Activated CD8-positive, alpha-beta T cell treated with anti-CD3 and anti-CD28 coated beads, Interleukin-2, amount 10 ng/mL, durations not matched to agents 7 days and 5 days (primary cell): Measurements from ENCODE around the gene RBMS3. TPM values are rescaled to one million over a fixed set of nuclear protein-coding genes. Genes with fewer than 3 reads are reported as not detected.
"Not testable (repeated sequence)": the region's sequence is repeated elsewhere in the genome, so short reads cannot be mapped to it uniquely, and the experiment has no call there.

Experiments used
- ATAC-seq: fragments of 150-1000 bp; cut with Tn5 transposase; one replicate; pipeline ENCODE4 v1.10.0; 2021; ENCODE audit warnings: moderate library complexity
- CTCF ChIA-PET: fragments of 350-600 bp; sonication (Branson Sonifier 250); formaldehyde crosslinking; loops from one replicate; lab custom pipeline; 2021; ENCODE audit warnings: antibody characterized with exemption; lab: Charles Lee
- POLR2A ChIA-PET: fragments of 350-600 bp; sonication (Branson Sonifier 250); formaldehyde crosslinking; loops from one replicate; lab custom pipeline; 2021; ENCODE audit warnings: antibody characterized with exemption; lab: Charles Lee
- DNase-seq: peaks from one replicate; pipeline ENCODE4 v3.0.0-alpha.2; 2020
- H3K27ac Mint-ChIP-seq: one replicate; pipeline ENCODE4 v1.8.0; 2021; ENCODE audit warnings: mild to moderate bottlenecking, mixed read lengths
- H3K27me3 Mint-ChIP-seq: one replicate; pipeline ENCODE4 v1.8.0; 2021; ENCODE audit warnings: low read depth, mixed read lengths
- H3K36me3 Mint-ChIP-seq: one replicate; pipeline ENCODE4 v1.8.0; 2021; ENCODE audit warnings: low read depth, mixed read lengths
- H3K4me1 Mint-ChIP-seq: one replicate; pipeline ENCODE4 v1.8.0; 2021; ENCODE audit warnings: low read depth, mixed read lengths
- H3K4me3 Mint-ChIP-seq: one replicate; pipeline ENCODE4 v1.8.0; 2021; ENCODE audit warnings: mild to moderate bottlenecking, mixed read lengths
- H3K9me3 Mint-ChIP-seq: one replicate; pipeline ENCODE4 v1.8.0; 2022; ENCODE audit warnings: mixed read lengths; ENCODE audit not compliant: insufficient read depth
- total RNA-seq, 2 experiments: library from RNA; stranded (reverse); gene quantifications; one replicate each; pipeline ENCODE4 v1.2.3, GENCODE V29; 2021

The RBMS3 gene
- under 1 TPM; 0.11 to 0.29 TPM for total RNA-seq

GRCh38 chr3:29280404-29281093 lies at the start of gene RBMS3:
TSS of gene RBMS3 (plus strand) at chr3:29281071.
- H3K4me3 Mint-ChIP-seq, result peak within 1 kb of the TSS; percentile 75
- POLR2A ChIA-PET, result interaction anchor here (0.6 to 1.4 kb wide), 2 partner anchors 12 to 1135 kb away, joined by 3 read pairs; no protein-coding TSS in a partner anchor
- peak within 1 kb of the TSS; percentile 30 for H3K27ac Mint-ChIP-seq
- peaks cover 24% of the 10 kb centered on the region for H3K4me1 Mint-ChIP-seq
- no peaks in the 10 kb centered on the region for H3K36me3 Mint-ChIP-seq
- ATAC-seq (peak; percentile 60), DNase-seq (peak; percentile 37)
- CTCF ChIA-PET, result no interaction called here
- H3K9me3 Mint-ChIP-seq, result no peaks in the 10 kb centered on the region
- peaks cover 8% of the 10 kb centered on the region for H3K27me3 Mint-ChIP-seq

GRCh38 chr3:29233126-29233525 lies 47.7 kb upstream of the RBMS3 start:
- ATAC-seq, H3K4me3 Mint-ChIP-seq, H3K9me3 Mint-ChIP-seq, H3K36me3 Mint-ChIP-seq, POLR2A ChIA-PET, H3K4me1 Mint-ChIP-seq, DNase-seq, H3K27ac Mint-ChIP-seq, CTCF ChIA-PET, H3K27me3 Mint-ChIP-seq: not testable (repeated sequence)

- Mint-ChIP-seq H3K4me3 (no peak overlapping the region), H3K27ac (no peak overlapping the region), H3K4me1 (no peaks in the 10 kb centered on the region), H3K36me3 (no peaks in the 10 kb centered on the region), H3K9me3 (no peaks in the 10 kb centered on the region), H3K27me3 (no peaks in the 10 kb centered on the region)
- CTCF ChIA-PET, result interaction anchor here (0.9 to 1.0 kb wide), 2 partner anchors 8 to 62 kb away, joined by 3 read pairs; no protein-coding TSS in a partner anchor
- ATAC-seq, result no peak
- DNase-seq, result no peak
- POLR2A ChIA-PET, result no interaction called here
Measured at GRCh38 chr3:29236146-29236840, 44.6 kb upstream of the RBMS3 start.

DNA sequence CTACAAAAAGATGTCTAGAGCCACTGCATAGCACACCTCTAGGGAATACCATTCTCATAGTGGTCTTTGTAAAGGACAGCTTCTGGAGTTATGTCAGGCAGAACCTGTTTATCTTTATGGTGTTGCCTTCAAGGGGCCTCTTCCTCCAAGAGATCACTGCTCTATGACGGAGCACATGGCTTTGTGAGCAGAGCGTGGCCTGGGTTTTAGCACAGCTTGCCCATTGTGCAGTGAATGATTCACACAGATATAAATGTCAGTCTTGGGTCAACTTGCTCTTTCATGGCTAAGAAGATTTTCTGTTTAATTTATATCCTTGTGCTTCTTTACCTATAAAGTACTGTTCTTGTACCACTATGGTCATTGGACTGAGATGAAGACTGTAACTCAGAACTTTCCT lies 41.5 kb upstream of the RBMS3 start:
- DNase-seq (no peak), ATAC-seq (no peak)
- no peak overlapping the region for H3K27ac Mint-ChIP-seq
- POLR2A ChIA-PET, result no interaction called here
- no peaks in the 10 kb centered on the region for H3K9me3 Mint-ChIP-seq
- CTCF ChIA-PET, result no interaction called here
- no peaks in the 10 kb centered on the region for H3K36me3 Mint-ChIP-seq
- no peak overlapping the region for H3K4me3 Mint-ChIP-seq
- no peaks in the 10 kb centered on the region for H3K4me1 Mint-ChIP-seq
- no peaks in the 10 kb centered on the region for H3K27me3 Mint-ChIP-seq

GRCh38 chr3:29240248-29240647 lies 40.6 kb upstream of the RBMS3 start:
- no peaks in the 10 kb centered on the region for H3K4me1 Mint-ChIP-seq
- ATAC-seq, result no peak

DNA sequence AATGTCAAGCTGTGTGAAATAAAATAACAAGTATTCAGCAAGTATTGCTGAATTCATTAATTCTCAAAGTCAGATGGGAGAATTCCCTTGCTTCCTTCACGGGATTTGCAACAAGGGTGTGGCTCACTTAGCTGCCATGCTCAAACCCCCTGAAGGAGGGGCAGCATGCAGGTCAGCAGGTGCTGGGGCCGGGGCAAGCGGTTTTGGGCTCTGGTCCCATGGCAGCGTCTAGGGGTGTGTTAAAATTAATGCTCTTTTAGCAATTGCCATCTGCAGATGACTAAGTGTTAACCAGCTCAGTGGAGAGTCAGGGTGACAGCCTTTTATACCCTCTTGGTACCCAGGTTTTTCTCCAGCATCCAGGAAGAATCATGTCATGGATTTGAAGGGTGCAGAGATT lies 40.0 kb upstream of the RBMS3 start:
- H3K27ac Mint-ChIP-seq, result no peak overlapping the region
- H3K9me3 Mint-ChIP-seq, result no peaks in the 10 kb centered on the region
- H3K4me1 Mint-ChIP-seq, result no peaks in the 10 kb centered on the region
- no peak for DNase-seq
- no peak overlapping the region for H3K4me3 Mint-ChIP-seq
- no peaks in the 10 kb centered on the region for H3K36me3 Mint-ChIP-seq
- H3K27me3 Mint-ChIP-seq, result no peaks in the 10 kb centered on the region
- no peak for ATAC-seq
- ChIA-PET POLR2A (no interaction called here), CTCF (no interaction called here)

More at GRCh38 chr3:29240248-29240647, 40.6 kb upstream of the RBMS3 start:
- ChIA-PET POLR2A (no interaction called here), CTCF (no interaction called here)
- DNase-seq, result no peak
- no peak overlapping the region for H3K27ac Mint-ChIP-seq
- H3K36me3 Mint-ChIP-seq, result no peaks in the 10 kb centered on the region
- H3K4me3 Mint-ChIP-seq, result no peak overlapping the region
- H3K27me3 Mint-ChIP-seq, result no peaks in the 10 kb centered on the region
- no peaks in the 10 kb centered on the region for H3K9me3 Mint-ChIP-seq

- Mint-ChIP-seq H3K4me1 (no peaks in the 10 kb centered on the region), H3K9me3 (no peaks in the 10 kb centered on the region), H3K27me3 (no peaks in the 10 kb centered on the region), H3K36me3 (no peaks in the 10 kb centered on the region), H3K4me3 (no peak overlapping the region), H3K27ac (no peak overlapping the region)
- DNase-seq (no peak), ATAC-seq (no peak)
- ChIA-PET POLR2A (no interaction called here), CTCF (interaction anchor here (1.0 kb wide), 1 partner anchor 10 kb away, joined by 3 read pairs; no protein-coding TSS in a partner anchor)
Measured at GRCh38 chr3:29241855-29242254, 39.0 kb upstream of the RBMS3 start.

- ATAC-seq, result no peak
- POLR2A ChIA-PET, result interaction anchor here (0.6 kb wide), 1 partner anchor 11 kb away, joined by 3 read pairs; no protein-coding TSS in a partner anchor
Measured at GRCh38 chr3:29242296-29242695, 38.6 kb upstream of the RBMS3 start.

GRCh38 chr3:29245441-29245840 lies 35.4 kb upstream of the RBMS3 start:
- Mint-ChIP-seq H3K4me3 (no peak overlapping the region), H3K36me3 (no peaks in the 10 kb centered on the region), H3K27ac (no peak overlapping the region), H3K4me1 (no peaks in the 10 kb centered on the region), H3K27me3 (no peaks in the 10 kb centered on the region), H3K9me3 (no peaks in the 10 kb centered on the region)
- POLR2A ChIA-PET, result no interaction called here
- no peak for DNase-seq
- ATAC-seq, result no peak
- CTCF ChIA-PET, result interaction anchor here (1.2 kb wide), 1 partner anchor 9 kb away, joined by 3 read pairs; no protein-coding TSS in a partner anchor

More at GRCh38 chr3:29242296-29242695, 38.6 kb upstream of the RBMS3 start:
- Mint-ChIP-seq H3K27me3 (no peaks in the 10 kb centered on the region), H3K36me3 (no peaks in the 10 kb centered on the region), H3K27ac (no peak overlapping the region), H3K9me3 (no peaks in the 10 kb centered on the region), H3K4me1 (no peaks in the 10 kb centered on the region), H3K4me3 (no peak overlapping the region)
- no peak for DNase-seq
- CTCF ChIA-PET, result interaction anchor here (1.0 kb wide), 1 partner anchor 10 kb away, joined by 3 read pairs; no protein-coding TSS in a partner anchor

DNA sequence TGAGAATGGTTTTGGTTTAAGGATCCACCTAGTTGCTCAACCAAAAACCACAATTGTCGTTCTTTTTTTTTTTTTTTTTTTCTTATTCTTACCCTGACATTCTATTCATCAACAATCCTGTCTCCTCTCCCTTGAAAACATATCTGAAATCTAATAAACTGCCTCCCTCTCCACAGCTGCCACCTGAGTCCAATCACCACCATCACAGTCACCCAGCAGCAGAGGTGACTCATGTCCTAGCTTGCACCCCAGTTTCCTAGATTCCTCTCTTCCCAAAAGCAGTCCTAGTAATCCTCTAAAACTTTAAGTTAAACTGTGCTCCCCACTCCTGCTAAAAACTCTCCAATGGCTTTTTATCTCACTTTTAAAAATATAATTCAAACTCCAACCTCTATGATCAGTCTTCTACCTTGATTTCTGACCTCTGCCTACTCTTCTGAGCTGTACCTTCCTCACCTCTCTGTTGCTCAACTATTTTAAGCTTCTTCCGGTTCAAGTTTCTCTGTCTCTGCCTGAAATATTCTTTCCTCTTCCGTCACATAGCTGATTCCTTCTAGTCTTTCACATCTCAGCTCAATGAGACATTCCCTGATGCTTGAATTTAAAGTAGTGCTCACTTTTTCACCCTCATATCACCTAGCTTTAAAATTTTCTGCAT lies 33.7 kb upstream of the RBMS3 start:
- H3K9me3 Mint-ChIP-seq, result no peaks in the 10 kb centered on the region
- H3K4me3 Mint-ChIP-seq, result no peak overlapping the region
- no peak for ATAC-seq
- DNase-seq, result no peak
- H3K36me3 Mint-ChIP-seq, result no peaks in the 10 kb centered on the region
- ChIA-PET CTCF (no interaction called here), POLR2A (no interaction called here)
- H3K27ac Mint-ChIP-seq, result no peak overlapping the region
- no peaks in the 10 kb centered on the region for H3K4me1 Mint-ChIP-seq
- no peaks in the 10 kb centered on the region for H3K27me3 Mint-ChIP-seq

GRCh38 chr3:29249829-29250345 lies 31.0 kb upstream of the RBMS3 start:
- no peaks in the 10 kb centered on the region for H3K4me1 Mint-ChIP-seq
- no peaks in the 10 kb centered on the region for H3K9me3 Mint-ChIP-seq

More at GRCh38 chr3:29249829-29250345, 31.0 kb upstream of the RBMS3 start:
- CTCF ChIA-PET, result no interaction called here
- no peak overlapping the region for H3K4me3 Mint-ChIP-seq
- POLR2A ChIA-PET, result no interaction called here
- H3K27me3 Mint-ChIP-seq, result no peaks in the 10 kb centered on the region
- H3K36me3 Mint-ChIP-seq, result no peaks in the 10 kb centered on the region
- ATAC-seq (no peak), DNase-seq (no peak)
- no peak overlapping the region for H3K27ac Mint-ChIP-seq
